ENCODE results near the gene PLIN5. TPM values are rescaled to one million over a fixed set of nuclear protein-coding genes. Genes with fewer than 3 reads are reported as not detected.
"Not testable (repeated sequence)": the region's sequence is repeated elsewhere in the genome, so short reads cannot be mapped to it uniquely, and the experiment has no call there.

The PLIN5 gene
- total RNA-seq, 1 donor from 2014 or later, result 4.8 TPM

GRCh38 chr19:4542896-4543841 is 8.1 kb upstream of the PLIN5 start:
- DNase-seq (ENCODE audit: low read depth, low spot score), result no peak
- H3K4me1 Mint-ChIP-seq, result peaks cover 5% of the 10 kb centered on the region
- no peak overlapping the region for H3K4me3 Mint-ChIP-seq
- no peaks in the 10 kb centered on the region for H3K27me3 Mint-ChIP-seq (ENCODE audit: low read depth)
- no peak for TF ChIP-seq CTCF (conservative IDR thresholded peaks at IDR 0.05)
- no peaks in the 10 kb centered on the region for H3K36me3 Mint-ChIP-seq (ENCODE audit: low read depth)
- H3K27ac Mint-ChIP-seq (ENCODE audit: unreplicated experiment), result no peak overlapping the region
- no peaks in the 10 kb centered on the region for H3K9me3 Mint-ChIP-seq

GRCh38 chr19:4541806-4542145 is 6.8 kb upstream of the PLIN5 start:
- not testable (repeated sequence) for DNase-seq (ENCODE audit: low read depth, low spot score); H3K27ac Mint-ChIP-seq (ENCODE audit: unreplicated experiment); H3K36me3 Mint-ChIP-seq (ENCODE audit: low read depth); H3K4me3 Mint-ChIP-seq; H3K27me3 Mint-ChIP-seq (ENCODE audit: low read depth); H3K4me1 Mint-ChIP-seq; H3K9me3 Mint-ChIP-seq

- no peak overlapping the region for H3K4me3 Mint-ChIP-seq
- no peaks in the 10 kb centered on the region for H3K36me3 Mint-ChIP-seq (ENCODE audit: low read depth)
- no peaks in the 10 kb centered on the region for H3K27me3 Mint-ChIP-seq (ENCODE audit: low read depth)
- no peak for TF ChIP-seq CTCF (conservative IDR thresholded peaks at IDR 0.05)
- H3K4me1 Mint-ChIP-seq, result peaks cover 5% of the 10 kb centered on the region
- peak overlapping the region; percentile 88 for H3K27ac Mint-ChIP-seq (ENCODE audit: unreplicated experiment)
- no peak for DNase-seq (ENCODE audit: low read depth, low spot score)
- no peaks in the 10 kb centered on the region for H3K9me3 Mint-ChIP-seq
Observed at GRCh38 chr19:4541114-4541805, 6.2 kb upstream of the PLIN5 start.

- no peak within 1 kb of the TSS for H3K27ac Mint-ChIP-seq (ENCODE audit: unreplicated experiment)
- no peaks in the 10 kb centered on the region for H3K36me3 Mint-ChIP-seq (ENCODE audit: low read depth)
- no peaks in the 10 kb centered on the region for H3K27me3 Mint-ChIP-seq (ENCODE audit: low read depth)
- DNase-seq (ENCODE audit: low read depth, low spot score), result no peak
- no peak for TF ChIP-seq CTCF (conservative IDR thresholded peaks at IDR 0.05)
- H3K9me3 Mint-ChIP-seq, result no peaks in the 10 kb centered on the region
- peaks cover 10% of the 10 kb centered on the region for H3K4me1 Mint-ChIP-seq
- no peak within 1 kb of the TSS for H3K4me3 Mint-ChIP-seq
Observed at GRCh38 chr19:4539693-4540581, 4.9 kb upstream of the PLIN5 start, which contains the start of gene LRG1. TSS of gene LRG1 (minus strand) at chr19:4540036. CDS start at chr19:4540013, 23 bp downstream.

- Mint-ChIP-seq H3K9me3 (no peaks in the 10 kb centered on the region), H3K27me3 (ENCODE audit: low read depth) (no peaks in the 10 kb centered on the region), H3K27ac (ENCODE audit: unreplicated experiment) (no peak overlapping the region), H3K36me3 (ENCODE audit: low read depth) (no peaks in the 10 kb centered on the region), H3K4me1 (peaks cover 10% of the 10 kb centered on the region), H3K4me3 (no peak overlapping the region)
- no peak for TF ChIP-seq CTCF (conservative IDR thresholded peaks at IDR 0.05)
- no peak for DNase-seq (ENCODE audit: low read depth, low spot score)
Observed at GRCh38 chr19:4539169-4539692, 4.2 kb upstream of the PLIN5 start.
